ENCODE measurements around the gene ELOVL1.
A peak's percentile ranks its signal among the peaks of the same experiment; 100 is the strongest.
"Not testable (repeated sequence)": the region's sequence is repeated elsewhere in the genome, so short reads cannot be mapped to it uniquely, and the experiment has no call there.

ELOVL1 gene

GRCh38 chr1:43367904-43368645, at the start of gene ELOVL1:
TSS of gene ELOVL1 (minus strand) at chr1:43368011. CDS start at chr1:43365609, 2,402 bp downstream.
- DNase-seq (ENCODE audit: low spot score): peak; percentile 91

GRCh38 chr1:43415901-43416300, 48.1 kb upstream of the ELOVL1 start:
- no peak for DNase-seq (ENCODE audit: low spot score)

- peak; percentile 59 for DNase-seq (ENCODE audit: low spot score)
Observed at GRCh38 chr1:43414634-43415223, 46.9 kb upstream of the ELOVL1 start.

GRCh38 chr1:43413426-43413825, 45.6 kb upstream of the ELOVL1 start:
- DNase-seq (ENCODE audit: low spot score): not testable (repeated sequence)

DNA sequence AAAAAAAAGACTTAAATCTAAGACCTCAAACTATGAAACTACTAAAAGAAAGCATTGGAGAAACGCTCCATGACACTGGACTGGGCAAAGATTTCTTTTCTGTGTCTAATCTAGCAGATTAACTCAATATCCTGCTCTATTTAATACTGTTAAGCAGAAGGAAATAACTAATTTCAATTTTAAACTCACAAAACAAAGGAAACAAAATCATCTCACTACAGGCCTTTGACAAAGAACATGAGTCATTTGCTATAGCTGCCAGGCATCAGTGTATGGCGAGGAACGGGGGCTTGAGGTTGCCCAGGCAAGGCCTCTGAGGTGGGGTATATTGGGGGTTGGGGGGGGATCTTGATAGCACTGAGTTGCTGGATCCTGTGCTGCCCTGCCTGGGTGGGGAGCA, 42.8 kb upstream of the ELOVL1 start:
- no peak for DNase-seq (ENCODE audit: low spot score)

GRCh38 chr1:43405876-43406234, 38.0 kb upstream of the ELOVL1 start:
- no peak for DNase-seq (ENCODE audit: low spot score)

DNA sequence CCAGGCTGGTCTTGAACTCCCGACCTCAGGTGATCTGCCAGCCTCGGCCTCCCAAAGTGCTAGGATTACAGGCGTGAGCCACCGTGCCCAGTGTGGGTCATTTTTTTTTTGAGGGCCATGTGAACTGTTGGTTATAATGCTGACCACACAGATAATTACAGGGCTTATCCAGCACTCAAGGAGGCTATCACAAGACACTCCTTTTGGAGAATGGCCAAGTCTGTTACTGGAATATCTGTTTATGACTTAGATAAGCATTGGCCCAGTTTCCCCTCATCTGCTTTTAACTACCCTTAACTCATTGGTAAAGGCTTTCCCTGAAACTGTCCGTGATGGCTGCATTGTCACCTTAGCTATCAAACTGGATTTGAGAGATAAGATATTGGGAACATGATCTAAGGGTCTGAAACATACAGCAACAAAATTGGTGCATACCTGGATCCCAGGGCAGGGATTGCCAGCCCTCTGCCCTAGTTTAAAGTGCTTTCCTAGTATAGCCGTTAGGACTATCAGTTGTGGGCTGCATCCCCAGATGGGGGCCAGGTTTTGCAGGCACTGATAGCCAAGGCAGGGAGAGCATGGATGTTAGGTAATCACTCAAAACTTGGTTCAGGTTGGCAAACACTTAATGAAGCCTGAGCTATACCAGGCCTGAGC, 37.5 kb upstream of the ELOVL1 start:
- peak; percentile 20 for DNase-seq (ENCODE audit: low spot score)

- no peak for DNase-seq (ENCODE audit: low spot score)
Observed at GRCh38 chr1:43404353-43404752, 36.5 kb upstream of the ELOVL1 start.

GRCh38 chr1:43402089-43402865, 34.5 kb upstream of the ELOVL1 start:
- no peak for DNase-seq (ENCODE audit: low spot score)

- DNase-seq (ENCODE audit: low spot score): not testable (repeated sequence)
Observed at GRCh38 chr1:43400441-43400840, 32.6 kb upstream of the ELOVL1 start.

- no peak for DNase-seq (ENCODE audit: low spot score)
Observed at GRCh38 chr1:43398227-43398626, 30.4 kb upstream of the ELOVL1 start.

DNA sequence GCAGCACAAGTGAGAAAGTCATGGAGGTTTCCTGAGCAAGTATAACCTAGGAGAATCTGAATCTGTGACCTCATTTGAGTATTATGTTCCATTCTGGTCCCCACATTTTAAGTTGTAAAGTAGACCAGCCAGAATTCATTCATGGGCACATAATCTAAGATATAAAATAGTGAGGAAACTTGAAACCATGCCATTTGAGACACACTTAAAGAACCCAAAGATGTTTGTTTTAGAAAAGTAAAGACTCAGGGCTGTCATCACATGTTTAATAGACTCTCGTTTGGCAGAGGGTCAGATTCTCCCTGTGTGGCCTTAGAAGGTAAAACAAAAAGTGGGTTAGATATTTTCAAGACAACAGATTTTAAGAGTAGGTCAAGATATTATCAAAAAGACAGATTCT, 28.2 kb upstream of the ELOVL1 start:
- no peak for DNase-seq (ENCODE audit: low spot score)

DNA sequence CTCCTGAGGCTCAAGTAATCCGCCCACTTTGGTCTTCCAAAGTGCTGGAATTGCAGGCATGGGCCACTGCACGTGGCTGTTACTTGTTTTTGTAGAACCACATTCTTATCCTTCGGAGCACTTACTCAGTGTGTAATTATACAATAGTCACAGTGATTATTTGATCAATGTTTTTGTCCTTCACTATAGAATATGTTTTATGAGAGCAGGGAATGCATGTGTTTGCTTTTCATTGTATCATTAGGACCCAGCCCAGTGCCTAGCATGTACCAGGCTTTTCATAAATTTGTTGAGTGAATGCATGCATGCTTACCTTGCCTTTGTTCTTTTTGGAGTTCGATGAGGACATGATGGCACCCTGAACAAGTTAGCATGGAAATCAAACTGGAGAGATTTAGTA, 27.7 kb upstream of the ELOVL1 start:
- DNase-seq (ENCODE audit: low spot score): no peak

DNA sequence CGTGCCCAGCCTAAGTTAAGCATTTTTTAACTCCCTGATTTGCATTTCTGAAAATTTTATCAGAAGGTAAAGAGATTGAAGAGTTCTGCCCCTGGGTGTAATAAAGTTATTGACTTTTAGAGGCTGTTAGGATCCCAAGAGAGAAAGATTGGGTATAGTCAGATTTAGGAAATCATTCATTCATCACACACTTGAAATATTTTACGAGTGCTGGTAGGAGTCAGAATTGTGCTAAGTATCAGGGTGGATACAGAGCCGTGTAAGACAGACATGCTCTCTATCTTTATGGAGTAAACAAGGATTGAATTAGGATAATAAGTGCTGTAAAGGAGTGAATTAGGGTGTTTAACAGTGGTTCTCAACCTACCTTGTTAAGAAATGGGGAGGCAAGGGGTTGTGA, 24.9 kb upstream of the ELOVL1 start:
- DNase-seq (ENCODE audit: low spot score): no peak

DNA sequence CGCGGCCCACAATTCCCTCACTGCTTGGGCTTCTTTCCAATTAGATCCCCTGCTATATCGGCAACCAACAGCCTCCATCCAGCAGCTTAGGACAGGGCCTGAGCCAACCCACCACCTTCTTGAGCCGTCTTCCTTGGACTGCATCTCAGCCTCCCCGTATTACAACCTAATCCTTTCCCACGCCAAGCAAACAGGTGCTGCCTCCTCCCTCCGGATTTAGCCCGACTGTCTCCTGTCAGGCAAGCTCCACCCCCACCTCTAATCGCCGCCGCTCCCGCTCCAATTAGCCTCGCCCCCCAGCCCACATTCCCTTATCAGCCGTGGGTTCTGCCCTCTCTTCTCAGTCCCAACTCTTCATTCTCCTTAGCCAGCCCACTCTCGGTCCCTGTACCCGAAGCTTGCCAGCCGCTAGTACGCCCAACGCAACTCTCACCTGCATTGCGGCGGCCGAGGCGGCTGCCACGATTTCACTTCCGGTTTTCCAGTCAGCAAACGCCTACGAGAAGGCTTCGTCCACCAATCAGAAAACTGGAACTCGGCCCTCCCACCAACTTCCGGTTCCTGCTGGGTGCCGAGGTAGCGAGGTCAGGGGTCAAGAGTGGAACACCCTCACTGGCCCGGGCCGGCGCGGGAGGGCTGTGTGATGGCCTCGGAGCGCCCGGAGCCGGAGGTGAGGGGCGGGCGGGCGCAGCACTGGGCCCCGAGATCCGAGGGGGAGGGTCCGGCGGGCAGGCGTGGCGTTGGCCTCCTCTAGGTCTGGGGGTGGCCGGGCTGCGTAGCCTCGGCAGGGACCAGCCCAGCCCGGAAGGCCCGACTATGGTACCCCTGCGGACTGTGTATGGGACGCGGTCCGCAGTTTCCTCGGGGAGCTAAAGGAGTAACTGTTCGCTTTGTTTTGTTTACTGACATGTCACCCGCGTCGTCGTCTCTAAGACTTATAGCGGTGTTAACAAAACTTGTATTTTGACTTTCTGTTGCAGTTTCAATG, 21.8 kb upstream of the ELOVL1 start, which contains the start of the genes MED8 and SZT2:
TSS of gene MED8 (minus strand) at position 475 of the 988 bp plus-strand sequence. CDS start at position 439, 36 bp downstream.
TSS of gene SZT2 (plus strand) at position 574 of the 988 bp plus-strand sequence. CDS start at position 644, 70 bp downstream.
- DNase-seq (ENCODE audit: low spot score): peak; percentile 95

GRCh38 chr1:43388613-43389012, 20.8 kb upstream of the ELOVL1 start:
- DNase-seq (ENCODE audit: low spot score): no peak

GRCh38 chr1:43387976-43388599, 20.3 kb upstream of the ELOVL1 start:
- DNase-seq (ENCODE audit: low spot score): no peak

DNA sequence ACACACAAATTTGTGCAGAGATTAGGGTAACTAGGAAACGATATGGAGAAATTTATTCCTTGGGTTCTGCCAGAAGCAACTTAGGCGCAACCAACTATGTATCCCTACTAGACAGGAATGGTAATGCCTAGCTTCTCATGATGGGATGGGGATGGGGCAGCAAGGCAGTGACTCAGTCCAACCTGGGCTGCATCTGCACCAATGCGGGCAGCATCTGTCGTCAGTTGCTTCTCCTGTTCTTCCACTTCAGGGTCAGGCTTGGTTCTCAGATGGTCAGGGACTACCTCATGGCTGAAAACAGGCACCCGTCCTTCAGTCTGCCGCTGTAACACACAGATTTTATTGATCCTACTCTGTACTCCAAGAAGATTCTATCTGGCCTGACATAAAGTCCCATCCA, 18.9 kb upstream of the ELOVL1 start:
- no peak for DNase-seq (ENCODE audit: low spot score)

- DNase-seq (ENCODE audit: low spot score): no peak
Observed at GRCh38 chr1:43383449-43383848, 15.6 kb upstream of the ELOVL1 start.

GRCh38 chr1:43382027-43382779, 14.4 kb upstream of the ELOVL1 start:
- no peak for DNase-seq (ENCODE audit: low spot score)
